Cardiac muscle cell (in vitro differentiated cells and primary cell): ENCODE data around the gene MYO5A. TPM values are rescaled to one million over a fixed set of nuclear protein-coding genes. Genes with fewer than 3 reads are reported as not detected.
"Not testable (repeated sequence)": the region's sequence is repeated elsewhere in the genome, so short reads cannot be mapped to it uniquely, and the experiment has no call there.

Experiments
- DNase-seq, 2 donors: peaks; one replicate each; pipeline versions ENCODE4 v3.0.0 to v3.0.0-alpha.2; 2010 to 2017; ENCODE audit warnings: low read depth in 1 of 2, low spot score in 1 of 2
- H3K27ac ChIP-seq: fragments of 200-600 bp; sonication (generic); 2 replicates; pipeline ENCODE4 v1.5.1; 2016
- H3K27me3 ChIP-seq: fragments of 200-600 bp; sonication (generic); 2 replicates; pipeline ENCODE4 v1.6.0; 2016; ENCODE audit warnings: control low read depth
- H3K36me3 ChIP-seq: fragments of 200-600 bp; sonication (generic); 2 replicates; pipeline ENCODE4 v1.5.1; 2016; ENCODE audit warnings: control low read depth
- H3K4me1 ChIP-seq: fragments of 200-600 bp; sonication (generic); 2 replicates; pipeline ENCODE4 v1.8.1; 2017; ENCODE audit warnings: low read depth, mild to moderate bottlenecking, mixed run types
- H3K4me3 ChIP-seq: fragments of 200-600 bp; sonication (generic); 2 replicates; pipeline ENCODE4 v1.5.1; 2016; ENCODE audit warnings: mild to moderate bottlenecking
- H3K9me3 ChIP-seq: fragments of 200-600 bp; sonication (generic); 2 replicates; pipeline ENCODE4 v1.5.1; 2017; ENCODE audit warnings: low read depth, mild to moderate bottlenecking, control low read depth
- CTCF ChIP-seq: IDR thresholded peaks from 2 replicates; pipeline ENCODE4 v1.5.1; 2012; ENCODE audit warnings: low read depth, mild to moderate bottlenecking, low read length
- polyA plus RNA-seq: library from polyadenylated mRNA; unstranded; fragments of >200 nt; fragmentation: Nextera tagmentation; extraction: Ambion mirVana; gene quantifications from 2 replicates; pipeline ENCODE4 v1.2.1, GENCODE V29; 2016
- total RNA-seq: library from RNA; depleted of rRNA; stranded (reverse); fragments of >200 nt; gene quantifications from 2 replicates; pipeline ENCODE4 v1.2.3, GENCODE V29; 2016

MYO5A gene
- total and polyA plus RNA-seq, 2 experiments from 2014 or later = 5.1 to 27.7 TPM

- H3K9me3 ChIP-seq = no peaks in the 10 kb centered on the region
- no peak for DNase-seq
- H3K27ac ChIP-seq = no peak overlapping the region
- H3K27me3 ChIP-seq = no peaks in the 10 kb centered on the region
- no peaks in the 10 kb centered on the region for H3K4me1 ChIP-seq
- H3K4me3 ChIP-seq = no peak overlapping the region
- TF ChIP-seq CTCF = no peak
- no peaks in the 10 kb centered on the region for H3K36me3 ChIP-seq
Measured at GRCh38 chr15:52287114-52287513, 241.6 kb downstream of the MYO5A start.

- not testable (repeated sequence) for DNase-seq
Measured at GRCh38 chr15:52285941-52286340, 242.7 kb downstream of the MYO5A start.

GRCh38 chr15:52284164-52284563 is 244.5 kb downstream of the MYO5A start:
- Histone ChIP-seq H3K27ac (no peak overlapping the region), H3K9me3 (no peaks in the 10 kb centered on the region), H3K4me1 (peaks cover 11% of the 10 kb centered on the region), H3K36me3 (no peaks in the 10 kb centered on the region), H3K27me3 (no peaks in the 10 kb centered on the region), H3K4me3 (no peak overlapping the region)
- peak in 1 of 2 donors; percentile 18 for DNase-seq
- no peak for TF ChIP-seq CTCF

More at GRCh38 chr15:52285941-52286340, 242.7 kb downstream of the MYO5A start:
- not testable (repeated sequence) for H3K9me3 ChIP-seq, H3K4me3 ChIP-seq, H3K27ac ChIP-seq, H3K27me3 ChIP-seq, H3K4me1 ChIP-seq, H3K36me3 ChIP-seq

GRCh38 chr15:52283281-52283680 is 245.4 kb downstream of the MYO5A start:
- Histone ChIP-seq H3K4me1 (peaks cover 11% of the 10 kb centered on the region), H3K36me3 (no peaks in the 10 kb centered on the region), H3K4me3 (no peak overlapping the region), H3K27me3 (no peaks in the 10 kb centered on the region), H3K27ac (no peak overlapping the region), H3K9me3 (no peaks in the 10 kb centered on the region)
- no peak for TF ChIP-seq CTCF
- peak in 1 of 2 donors; percentile 3 for DNase-seq

- H3K9me3 ChIP-seq = no peaks in the 10 kb centered on the region
Measured at GRCh38 chr15:52282418-52282817, 246.3 kb downstream of the MYO5A start.

More at GRCh38 chr15:52282418-52282817, 246.3 kb downstream of the MYO5A start:
- H3K27ac ChIP-seq = no peak overlapping the region
- DNase-seq = no peak
- peaks cover 11% of the 10 kb centered on the region for H3K4me1 ChIP-seq
- H3K4me3 ChIP-seq = no peak overlapping the region
- H3K27me3 ChIP-seq = no peaks in the 10 kb centered on the region
- no peaks in the 10 kb centered on the region for H3K36me3 ChIP-seq
- no peak for TF ChIP-seq CTCF
